ENCODE results near the gene CPXM2.

GRCh38 chr10:123906296-123906695 is 14.7 kb upstream of the CPXM2 start:
- no peak for TF ChIP-seq POLR2A (IDR thresholded peaks at IDR 0.05; ENCODE audit: borderline replicate concordance, extremely low read depth, insufficient read depth, insufficient read length)
- TF ChIP-seq RAD21 (IDR thresholded peaks at IDR 0.05; ENCODE audit: low read depth), result no peak
- no peak for TF ChIP-seq CTCF (IDR thresholded peaks at IDR 0.05 in 2 of 3, conservative IDR thresholded peaks at IDR 0.05 in 1 of 3; ENCODE audit: borderline replicate concordance in 1 of 3, insufficient read depth in 1 of 3, low read depth in 2 of 3, low read length in 2 of 3)
- no peak for TF ChIP-seq YY1 (IDR thresholded peaks at IDR 0.05; ENCODE audit: extremely low read depth, insufficient replicate concordance, low read depth, low read length)
- TF ChIP-seq SP1 (IDR thresholded peaks at IDR 0.05; ENCODE audit: low read depth), result no peak

Data from HCT116 (cell line).